ENCODE measurements around the gene BRD1.

DNA sequence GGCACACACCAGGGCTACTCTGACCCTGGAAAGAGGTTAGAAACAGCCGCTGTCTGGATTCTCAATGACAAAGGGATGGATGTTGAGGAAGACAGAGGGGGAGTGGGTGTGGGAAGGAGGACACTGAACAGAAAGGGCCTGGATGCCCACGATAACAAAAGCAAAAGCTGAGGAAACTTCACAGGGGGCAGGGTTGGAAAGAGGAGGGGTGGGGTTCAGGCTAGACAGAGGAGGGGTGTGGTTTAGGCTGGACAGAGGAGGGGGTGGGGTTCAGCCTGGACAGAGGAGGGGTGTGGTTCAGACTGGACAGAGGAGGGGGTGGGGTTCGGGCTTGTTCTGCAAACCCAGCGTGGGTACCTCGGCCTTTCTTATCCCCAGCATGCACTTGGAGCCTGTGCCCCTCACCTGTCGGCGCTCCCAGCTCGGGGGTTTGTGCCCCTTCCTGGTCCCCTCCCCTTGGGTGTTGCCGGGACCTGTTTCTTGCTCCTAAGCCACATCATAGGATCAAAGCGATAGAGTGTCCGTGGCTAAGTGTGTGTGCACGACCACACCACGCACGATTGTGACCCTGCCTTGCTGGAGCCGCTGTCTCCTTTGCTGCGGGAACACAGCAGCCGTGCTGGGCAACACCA, 75.6 kb downstream of the BRD1 start:
- no peak for TF ChIP-seq POLR2A (IDR thresholded peaks at IDR 0.05)
- TF ChIP-seq, protein P1, sequence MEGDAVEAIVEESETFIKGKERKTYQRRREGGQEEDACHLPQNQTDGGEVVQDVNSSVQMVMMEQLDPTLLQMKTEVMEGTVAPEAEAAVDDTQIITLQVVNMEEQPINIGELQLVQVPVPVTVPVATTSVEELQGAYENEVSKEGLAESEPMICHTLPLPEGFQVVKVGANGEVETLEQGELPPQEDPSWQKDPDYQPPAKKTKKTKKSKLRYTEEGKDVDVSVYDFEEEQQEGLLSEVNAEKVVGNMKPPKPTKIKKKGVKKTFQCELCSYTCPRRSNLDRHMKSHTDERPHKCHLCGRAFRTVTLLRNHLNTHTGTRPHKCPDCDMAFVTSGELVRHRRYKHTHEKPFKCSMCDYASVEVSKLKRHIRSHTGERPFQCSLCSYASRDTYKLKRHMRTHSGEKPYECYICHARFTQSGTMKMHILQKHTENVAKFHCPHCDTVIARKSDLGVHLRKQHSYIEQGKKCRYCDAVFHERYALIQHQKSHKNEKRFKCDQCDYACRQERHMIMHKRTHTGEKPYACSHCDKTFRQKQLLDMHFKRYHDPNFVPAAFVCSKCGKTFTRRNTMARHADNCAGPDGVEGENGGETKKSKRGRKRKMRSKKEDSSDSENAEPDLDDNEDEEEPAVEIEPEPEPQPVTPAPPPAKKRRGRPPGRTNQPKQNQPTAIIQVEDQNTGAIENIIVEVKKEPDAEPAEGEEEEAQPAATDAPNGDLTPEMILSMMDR (IDR thresholded peaks at IDR 0.05): no peak
- TF ChIP-seq EP300 (IDR thresholded peaks at IDR 0.05): no peak
- TF ChIP-seq POLR2AphosphoS5 (IDR thresholded peaks at IDR 0.05): no peak

Measured in suprapubic skin (tissue), 4 donors.